GM19467 (cell line): ENCODE data around the gene LUZP1.
A peak's percentile ranks its signal among the peaks of the same experiment; 100 is the strongest.
"Not testable (repeated sequence)": the region's sequence is repeated elsewhere in the genome, so short reads cannot be mapped to it uniquely, and the experiment has no call there.

ENCODE experiments used
- ATAC-seq: cut with Tn5 transposase; IDR thresholded peaks from one replicate; pipeline ENCODE4 v1.9.1; 2021; ENCODE audit warnings: mild to moderate bottlenecking, moderate library complexity; ENCODE audit not compliant: unreplicated experiment

LUZP1 gene

GRCh38 chr1:23188936-23189452, 20.3 kb upstream of the LUZP1 start:
- ATAC-seq: not testable (repeated sequence)

- ATAC-seq: no peak
Measured at GRCh38 chr1:23188434-23188884, 19.8 kb upstream of the LUZP1 start.

- ATAC-seq: no peak
Measured at GRCh38 chr1:23187637-23188036, 19.0 kb upstream of the LUZP1 start.

GRCh38 chr1:23185381-23185780, 16.7 kb upstream of the LUZP1 start:
- ATAC-seq: no peak

- no peak for ATAC-seq
Measured at GRCh38 chr1:23184212-23184934, 15.7 kb upstream of the LUZP1 start.

GRCh38 chr1:23179862-23180261, 11.2 kb upstream of the LUZP1 start:
- ATAC-seq: no peak

- ATAC-seq: no peak
Measured at GRCh38 chr1:23178950-23179349, 10.3 kb upstream of the LUZP1 start.

GRCh38 chr1:23178414-23178813, 9.8 kb upstream of the LUZP1 start:
- no peak for ATAC-seq

GRCh38 chr1:23177438-23178380, 9.1 kb upstream of the LUZP1 start:
- ATAC-seq: peak; percentile 65

- no peak for ATAC-seq
Measured at GRCh38 chr1:23177031-23177430, 8.4 kb upstream of the LUZP1 start.

- ATAC-seq: no peak
Measured at GRCh38 chr1:23174426-23175110, 5.9 kb upstream of the LUZP1 start.

- ATAC-seq: no peak
Measured at GRCh38 chr1:23171181-23171755, 2.6 kb upstream of the LUZP1 start.

- ATAC-seq: no peak
Measured at GRCh38 chr1:23169727-23170335, 1.2 kb upstream of the LUZP1 start.

- no peak for ATAC-seq
Measured at GRCh38 chr1:23169195-23169575, 529 bp upstream of the LUZP1 start.

- no peak for ATAC-seq
Measured at GRCh38 chr1:23168079-23168444, 594 bp downstream of the LUZP1 start.

GRCh38 chr1:23167353-23168078, 1.1 kb downstream of the LUZP1 start:
- no peak for ATAC-seq

GRCh38 chr1:23166854-23167253, 1.8 kb downstream of the LUZP1 start:
- ATAC-seq: no peak

GRCh38 chr1:23163395-23163794, 5.3 kb downstream of the LUZP1 start:
- no peak for ATAC-seq

- no peak for ATAC-seq
Measured at GRCh38 chr1:23159963-23160877, 8.4 kb downstream of the LUZP1 start.
